H1 (cell line): ENCODE results near the gene IFNG-AS1. TPM values are rescaled to one million over a fixed set of nuclear protein-coding genes. Genes with fewer than 3 reads are reported as not detected.

ENCODE experiments used
- CTCF ChIA-PET: fragments of 300-600 bp; sonication (Branson Sonifier 250); formaldehyde crosslinking; loops from one replicate; lab custom pipeline; 2021; ENCODE audit not compliant: partially characterized antibody; lab: Charles Lee
- POLR2A ChIA-PET: fragments of 300-600 bp; sonication (Branson Sonifier 250); formaldehyde crosslinking; loops from one replicate; lab custom pipeline; 2021; ENCODE audit warnings: inconsistent platforms; ENCODE audit not compliant: partially characterized antibody; lab: Charles Lee
- DNase-seq, 2 experiments: peaks; one replicate each; pipeline versions ENCODE4 v3.0.0 to v3.0.0-alpha.2; 2010 to 2022; ENCODE audit warnings: low spot score in 2 of 2, low read depth in 1 of 2, mixed read lengths in 1 of 2
- FAIRE-seq: peaks from 2 replicates; lab custom pipeline; 2011; peaks lifted over from hg19 to GRCh38; lab: Jason Lieb, UNC
- H2AFZ ChIP-seq: 2 replicates; pipeline ENCODE4 v1.8.1; 2012; ENCODE audit warnings: low read length, inconsistent platforms
- H2AK5ac ChIP-seq: 2 replicates; pipeline ENCODE4 v1.6.1; 2013; ENCODE audit warnings: low read depth, low read length
- H2BK120ac ChIP-seq: replicated peaks from 2 replicates; pipeline ENCODE3; 2013; ENCODE audit warnings: low read depth, low read length, inconsistent platforms
- H2BK12ac ChIP-seq: 2 replicates; pipeline ENCODE4 v1.6.1; 2013; ENCODE audit warnings: low read depth, low read length
- H2BK15ac ChIP-seq: 2 replicates; pipeline ENCODE4 v1.6.1; 2013; ENCODE audit warnings: low read length
- H2BK20ac ChIP-seq: 2 replicates; pipeline ENCODE4 v1.6.1; 2013; ENCODE audit warnings: low read length
- H2BK5ac ChIP-seq: 2 replicates; pipeline ENCODE4 v1.6.1; 2013; ENCODE audit warnings: low read depth, low read length
- H3K14ac ChIP-seq: 2 replicates; pipeline ENCODE4 v1.6.1; 2013; ENCODE audit warnings: inconsistent platforms; ENCODE audit not compliant: insufficient read length
- H3K18ac ChIP-seq: 2 replicates; pipeline ENCODE4 v1.6.1; 2013; ENCODE audit warnings: low read length; ENCODE audit errors: extremely low read depth
- H3K23ac ChIP-seq: 2 replicates; pipeline ENCODE4 v1.6.1; 2013; ENCODE audit warnings: inconsistent platforms; ENCODE audit not compliant: insufficient read length
- H3K23me2 ChIP-seq: 2 replicates; pipeline ENCODE4 v1.6.1; 2013; ENCODE audit warnings: low read depth, low read length
- H3K27ac ChIP-seq: 2 replicates; pipeline ENCODE4 v1.6.1; 2011; ENCODE audit warnings: low read depth, low read length, inconsistent platforms
- H3K27me3 ChIP-seq, 4 experiments: replicated peaks in 1 of 4; 1 replicate in 1 of 4; 2 replicates in 3 of 4; pipeline versions ENCODE4 v1.6.1 to v1.8.1; 2011 to 2013; ENCODE audit warnings: low read length in 3 of 4, mild to moderate bottlenecking in 3 of 4, inconsistent platforms in 2 of 4, mixed read lengths in 2 of 4, moderate library complexity in 1 of 4; ENCODE audit not compliant: control insufficient read depth in 3 of 4, insufficient read depth in 3 of 4; ENCODE audit errors: extremely low read depth in 1 of 4
- H3K36me3 ChIP-seq, 4 experiments: 2 replicates each; pipeline versions ENCODE4 v1.6.1 to v1.8.1; 2011 to 2013; ENCODE audit warnings: mild to moderate bottlenecking in 4 of 4, low read length in 3 of 4, moderate library complexity in 2 of 4, control low read depth in 1 of 4, inconsistent platforms in 1 of 4; ENCODE audit not compliant: insufficient read depth in 4 of 4, control insufficient read depth in 2 of 4
- H3K4ac ChIP-seq: replicated peaks from 2 replicates; pipeline ENCODE3; 2013; ENCODE audit warnings: low read length, low read depth, mixed read lengths, inconsistent platforms; ENCODE audit not compliant: insufficient read length
- H3K4me1 ChIP-seq, 4 experiments: replicated peaks in 1 of 4; 1 replicate in 1 of 4; 2 replicates in 3 of 4; pipeline versions ENCODE4 v1.6.1 to v1.8.1; 2011 to 2013; ENCODE audit warnings: low read length in 3 of 4, inconsistent platforms in 2 of 4, mixed read lengths in 1 of 4; ENCODE audit not compliant: insufficient read depth in 4 of 4, control insufficient read depth in 3 of 4
- H3K4me2 ChIP-seq, 2 experiments: 2 replicates each; pipeline versions ENCODE4 v1.6.1 to v1.8.1; 2011 to 2013; ENCODE audit warnings: low read depth in 2 of 2, low read length in 2 of 2, control low read depth in 1 of 2, inconsistent platforms in 1 of 2, mild to moderate bottlenecking in 1 of 2; ENCODE audit not compliant: insufficient read depth in 1 of 2
- H3K4me3 ChIP-seq, 4 experiments: fragments of 200-600, 300-600 bp in 1 of 4; sonication (generic), shearing (Covaris generic), sonication (Bioruptor Twin) in 1 of 4; 2 replicates each; pipeline versions ENCODE4 v1.5.1 to v1.8.1; 2011 to 2016; ENCODE audit warnings: low read length in 4 of 4, low read depth in 3 of 4, control low read depth in 2 of 4, inconsistent platforms in 2 of 4, mild to moderate bottlenecking in 2 of 4, mixed read lengths in 1 of 4, moderate library complexity in 1 of 4; ENCODE audit not compliant: insufficient read depth in 2 of 4; ENCODE audit errors: extremely low read depth in 1 of 4
- H3K56ac ChIP-seq: replicated peaks from 2 replicates; pipeline ENCODE3; 2013; ENCODE audit warnings: low read depth, mild to moderate bottlenecking, mixed read lengths, low read length, inconsistent platforms; ENCODE audit not compliant: insufficient read length
- H3K79me1 ChIP-seq: 2 replicates; pipeline ENCODE4 v1.6.1; 2013; ENCODE audit warnings: low read depth, low read length, control low read depth
- H3K79me2 ChIP-seq, 2 experiments: 2 replicates each; pipeline versions ENCODE4 v1.6.1 to v1.8.1; 2012 to 2013; ENCODE audit warnings: low read length in 2 of 2, mild to moderate bottlenecking in 2 of 2, inconsistent platforms in 1 of 2; ENCODE audit not compliant: insufficient read depth in 2 of 2, control insufficient read depth in 1 of 2
- H3K9ac ChIP-seq, 4 experiments: replicated peaks in 1 of 4; 1 replicate in 1 of 4; 2 replicates in 3 of 4; pipeline versions ENCODE4 v1.6.1 to v1.8.1; 2011 to 2013; ENCODE audit warnings: low read depth in 3 of 4, low read length in 3 of 4, control low read depth in 2 of 4, mild to moderate bottlenecking in 2 of 4, moderate library complexity in 2 of 4, inconsistent platforms in 1 of 4; ENCODE audit errors: extremely low read depth in 1 of 4
- H3K9me3 ChIP-seq, 2 experiments: 2 replicates each; pipeline versions ENCODE4 v1.6.1 to v1.8.1; 2012 to 2013; ENCODE audit warnings: mild to moderate bottlenecking in 2 of 2, moderate library complexity in 2 of 2, control low read depth in 1 of 2, inconsistent platforms in 1 of 2, low read depth in 1 of 2, low read length in 1 of 2, mixed read lengths in 1 of 2; ENCODE audit not compliant: insufficient read depth in 2 of 2
- H4K20me1 ChIP-seq, 2 experiments: replicated peaks in 1 of 2; 2 replicates each; pipeline versions ENCODE3 to v1.8.1; 2011 to 2013; ENCODE audit warnings: inconsistent platforms in 2 of 2, low read length in 2 of 2, mild to moderate bottlenecking in 1 of 2; ENCODE audit not compliant: insufficient read depth in 2 of 2, control insufficient read depth in 1 of 2
- H4K5ac ChIP-seq: 2 replicates; pipeline ENCODE4 v1.6.1; 2013; ENCODE audit warnings: low read length, low read depth, mixed read lengths, inconsistent platforms; ENCODE audit not compliant: insufficient read length
- H4K8ac ChIP-seq: 2 replicates; pipeline ENCODE4 v1.8.0; 2013; ENCODE audit warnings: mild to moderate bottlenecking, moderate library complexity, low read length, inconsistent platforms; ENCODE audit not compliant: insufficient read depth; ENCODE audit errors: extremely low read depth
- H4K91ac ChIP-seq: replicated peaks from 2 replicates; pipeline ENCODE3; 2013; ENCODE audit warnings: low read length, mixed read lengths, inconsistent platforms; ENCODE audit not compliant: insufficient read length
- CHD2 ChIP-seq: IDR thresholded peaks from 2 replicates; pipeline ENCODE4 v1.6.1; 2012; ENCODE audit warnings: low read length, improper control_type of control experiment
- GABPA ChIP-seq: IDR thresholded peaks from 2 replicates; pipeline ENCODE4 v1.6.1; 2011; ENCODE audit warnings: mild to moderate bottlenecking, low read length, moderate library complexity, borderline replicate concordance; ENCODE audit not compliant: insufficient read depth
- HDAC2 ChIP-seq, 2 experiments: fragments of 300-600 bp in 1 of 2; sonication (generic) in 1 of 2; IDR thresholded peaks; 2 replicates each; pipeline ENCODE4 v1.6.1; 2011 to 2012; ENCODE audit warnings: low read depth in 2 of 2, low read length in 2 of 2, mild to moderate bottlenecking in 2 of 2, moderate library complexity in 2 of 2, borderline replicate concordance in 1 of 2, inconsistent platforms in 1 of 2
- POU5F1 ChIP-seq: IDR thresholded peaks from 2 replicates; pipeline ENCODE4 v1.6.1; 2011; ENCODE audit warnings: low read depth, mild to moderate bottlenecking, low read length, moderate library complexity
- SIN3A ChIP-seq, 2 experiments: IDR thresholded peaks in 1 of 2; conservative IDR thresholded peaks in 1 of 2; 2 replicates each; pipeline ENCODE4 v1.6.1; 2011 to 2012; ENCODE audit warnings: low read length in 2 of 2, improper control_type of control experiment in 1 of 2, low read depth in 1 of 2, mild to moderate bottlenecking in 1 of 2
- SP1 ChIP-seq: IDR thresholded peaks from 2 replicates; pipeline ENCODE4 v1.6.1; 2011; ENCODE audit warnings: low read depth, low read length
- SP4 ChIP-seq: IDR thresholded peaks from 2 replicates; pipeline ENCODE4 v1.6.1; 2012; ENCODE audit warnings: low read length, inconsistent platforms
- WGBS, 2 experiments: shearing (Covaris generic) in 1 of 2; methylation state at CpG; one replicate each; pipeline versions ENCODE4 v1.1.6 to v1.1.7; 2013 to 2015; ENCODE audit warnings: low lambda C conversion rate in 2 of 2, mixed read lengths in 2 of 2, inconsistent platforms in 1 of 2, low coverage in 1 of 2, missing lambda C conversion rate in 1 of 2; ENCODE audit not compliant: insufficient replicate concordance in 2 of 2, insufficient coverage in 1 of 2, insufficient read length in 1 of 2; ENCODE audit errors: extremely low coverage in 1 of 2, missing lambda C conversion rate in 1 of 2; 5-methylcytosine and 5-hydroxymethylcytosine counted together
- polyA plus RNA-seq, 7 experiments: library from polyadenylated mRNA; depleted of rRNA in 3 of 7; stranded (reverse) in 5 of 7; unstranded in 2 of 7; fragments of >200 nt in 5 of 7; fragments of 200-250 nt in 2 of 7; gene quantifications; 1 replicate in 5 of 7; 2 replicates in 1 of 7; 4 replicates in 1 of 7; pipeline versions ENCODE4 v1.2.1 to v1.2.3, GENCODE V29; 2011 to 2013; ENCODE audit warnings: missing spikeins in 2 of 7, mixed read lengths in 2 of 7
- total RNA-seq: library from RNA; stranded (reverse); fragmentation: NEBNext Ultra II Directional; extraction: Animal tissue kit (Norgen Biotek cat#: 25700); gene quantifications from 2 replicates; pipeline ENCODE4 v1.2.1, GENCODE V29; 2021
- TF ChIP-seq, protein P1 (sequence below): IDR thresholded peaks from 2 replicates; pipeline ENCODE4 v1.6.1; 2012; ENCODE audit warnings: low read length, inconsistent platforms

IFNG-AS1 gene
- total and polyA plus RNA-seq, 2 of the 8 experiments (the other 6 are each of a cell fraction or from before 2014, with no cell fraction given): not detected

GRCh38 chr12:68028647-68029046 lies 39.4 kb downstream of the IFNG-AS1 start:
- Histone ChIP-seq H3K23ac (no peak overlapping the region), H3K14ac (no peak overlapping the region), H3K36me3 (no peaks in the 10 kb centered on the region), H4K91ac (no peak overlapping the region), H3K4ac (no peak overlapping the region), H3K27me3 (no peaks in the 10 kb centered on the region), H4K5ac (no peak overlapping the region), H3K79me1 (no peaks in the 10 kb centered on the region; the same call in 1 of the 2 replicates), H2AK5ac (no peak overlapping the region), H3K18ac (no peak overlapping the region), H3K4me3 (no peak overlapping the region), H2BK120ac (no peak overlapping the region), H3K56ac (no peak overlapping the region), H2BK20ac (no peak overlapping the region), H4K20me1 (no peaks in the 10 kb centered on the region), H3K27ac (no peak overlapping the region), H2BK15ac (no peak overlapping the region), H3K79me2 (no peaks in the 10 kb centered on the region), H3K4me2 (no peak overlapping the region), H3K23me2 (no peaks in the 10 kb centered on the region; the same call in 1 of the 2 replicates), H3K4me1 (no peaks in the 10 kb centered on the region), H3K9me3 (no peaks in the 10 kb centered on the region), H4K8ac (no peak overlapping the region), H3K9ac (no peak overlapping the region), H2BK5ac (no peak overlapping the region), H2BK12ac (no peak overlapping the region; the same call in 1 of the 2 replicates), H2AFZ (no peak overlapping the region)
- ChIA-PET CTCF (interaction anchor here (1.1 to 1.4 kb wide), 2 partner anchors 11 to 12 kb away, joined by 3 read pairs; no protein-coding TSS in a partner anchor), POLR2A (no interaction called here)
- FAIRE-seq (no peak), DNase-seq (no peak)
- TF ChIP-seq SP4: no peak
- TF ChIP-seq GABPA: no peak
- TF ChIP-seq SIN3A (conservative IDR thresholded peaks at IDR 0.05 in 1 of 2, IDR thresholded peaks at IDR 0.05 in 1 of 2; ENCODE audit: low read depth in 1 of 2, low read length in 2 of 2): no peak
- no peak for TF ChIP-seq SP1
- no peak for TF ChIP-seq POU5F1
- no peak for TF ChIP-seq HDAC2 (IDR thresholded peaks at IDR 0.05; ENCODE audit: borderline replicate concordance in 1 of 2, low read depth in 2 of 2, low read length in 2 of 2)
- TF ChIP-seq CHD2: no peak
- TF ChIP-seq, protein P1, sequence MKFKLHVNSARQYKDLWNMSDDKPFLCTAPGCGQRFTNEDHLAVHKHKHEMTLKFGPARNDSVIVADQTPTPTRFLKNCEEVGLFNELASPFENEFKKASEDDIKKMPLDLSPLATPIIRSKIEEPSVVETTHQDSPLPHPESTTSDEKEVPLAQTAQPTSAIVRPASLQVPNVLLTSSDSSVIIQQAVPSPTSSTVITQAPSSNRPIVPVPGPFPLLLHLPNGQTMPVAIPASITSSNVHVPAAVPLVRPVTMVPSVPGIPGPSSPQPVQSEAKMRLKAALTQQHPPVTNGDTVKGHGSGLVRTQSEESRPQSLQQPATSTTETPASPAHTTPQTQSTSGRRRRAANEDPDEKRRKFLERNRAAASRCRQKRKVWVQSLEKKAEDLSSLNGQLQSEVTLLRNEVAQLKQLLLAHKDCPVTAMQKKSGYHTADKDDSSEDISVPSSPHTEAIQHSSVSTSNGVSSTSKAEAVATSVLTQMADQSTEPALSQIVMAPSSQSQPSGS: no peak
- 84% methylated on average over 7 of the region's 7 CpGs; no CpG with 5 or more reads in 1 of the 2 experiments for WGBS, 2 experiments
